NCI-H1694 treated with DMSO at 0.1 percent for 48 hours (cell line): ENCODE results near the gene LILRB3.
"Not testable (repeated sequence)": the region's sequence is repeated elsewhere in the genome, so short reads cannot be mapped to it uniquely, and the experiment has no call there.

Experiments
- DNase-seq: peaks from one replicate; lab custom pipeline; 2025; lab: John Stamatoyannopoulos, UW

LILRB3 gene

DNA sequence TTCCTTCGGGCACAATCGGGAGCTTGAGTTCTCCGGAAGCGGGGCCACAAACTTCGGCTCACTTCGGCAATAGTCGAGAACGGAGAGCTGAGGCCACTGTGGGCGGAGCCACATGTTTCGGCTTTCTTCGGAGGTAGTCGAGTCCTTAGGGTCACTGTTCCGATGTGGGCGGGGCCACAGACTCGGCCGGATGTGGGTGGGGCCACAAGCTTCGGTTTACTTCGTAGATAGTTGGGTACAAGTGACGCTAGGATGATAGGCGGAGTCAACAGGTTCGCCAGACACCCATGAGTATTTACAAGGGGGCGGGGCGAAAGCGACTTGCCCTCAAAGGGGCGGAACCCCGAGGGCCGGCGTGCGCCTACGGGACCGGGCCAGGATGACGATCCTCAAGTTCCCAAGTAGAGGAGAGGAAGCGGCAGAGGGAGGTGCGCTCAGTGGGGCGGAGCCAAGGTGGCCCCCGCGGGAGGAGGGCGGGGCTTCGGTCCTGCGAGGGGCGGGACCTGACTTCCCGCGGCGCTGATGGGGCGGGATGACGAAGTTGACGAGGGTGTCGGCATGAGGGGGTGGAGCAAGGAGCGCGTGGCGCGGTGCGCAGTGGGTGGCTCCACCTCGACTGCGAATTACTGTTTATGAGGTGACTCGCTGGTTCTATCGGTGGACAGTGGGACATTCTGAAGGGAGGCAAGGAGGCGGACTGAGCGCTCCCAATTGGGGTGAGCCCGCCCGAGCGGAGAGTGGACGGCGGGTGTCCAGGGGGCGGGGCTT, 32.9 kb downstream of the LILRB3 start:
- DNase-seq = peak; percentile 99

GRCh38 chr19:54189145-54189734, 33.6 kb downstream of the LILRB3 start, which contains the start of gene MBOAT7:
Gene MBOAT7, minus strand, starts transcription at chr19:54189580. Its CDS starts 1,072 bp downstream, at chr19:54188508.
- no peak for DNase-seq

- no peak for DNase-seq
These were observed 34.5 kb downstream of the LILRB3 start for GRCh38 chr19:54188215-54188871.

DNA sequence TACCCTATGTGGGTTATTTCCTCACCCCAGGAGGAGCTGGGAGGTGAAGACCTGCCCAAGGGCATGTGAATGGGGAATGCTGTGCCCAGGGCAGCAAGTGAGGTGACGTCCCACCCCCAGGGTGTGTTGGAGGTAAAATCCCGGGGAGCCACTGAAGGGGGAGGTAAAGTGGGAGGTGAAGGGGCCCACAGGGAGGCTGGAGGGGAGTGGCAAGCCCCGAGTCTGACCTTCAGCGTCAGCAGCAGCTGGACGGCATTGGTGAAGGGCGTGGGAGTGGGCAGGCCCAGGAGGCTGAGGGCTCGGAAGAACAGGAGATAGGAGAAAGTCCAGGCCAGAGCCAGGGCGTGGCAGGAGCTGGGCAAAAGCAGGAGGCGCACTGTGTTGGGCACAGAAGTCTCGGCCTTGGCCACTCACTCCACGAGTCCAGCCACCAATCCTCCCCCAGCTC, 35.8 kb downstream of the LILRB3 start:
- no peak for DNase-seq

DNA sequence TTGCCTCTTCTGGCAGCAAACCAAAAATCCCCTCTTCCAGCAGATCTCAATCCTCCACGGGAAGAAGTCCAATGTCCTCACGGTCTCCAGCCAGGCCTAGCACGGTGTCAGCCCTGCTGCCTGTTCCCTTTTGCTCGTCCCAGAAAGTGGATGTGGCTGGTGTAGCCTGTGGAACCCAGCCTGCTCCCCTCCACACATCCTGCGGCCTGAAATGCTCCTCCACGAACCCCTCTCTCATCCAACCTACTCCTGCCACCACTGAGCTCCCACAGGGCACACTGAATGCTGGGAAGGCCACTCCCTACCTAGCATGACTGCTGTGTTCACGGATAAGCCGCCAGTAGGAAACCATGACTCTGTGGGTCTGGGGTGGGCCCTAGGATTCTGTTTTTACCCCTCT, 36.5 kb downstream of the LILRB3 start:
- no peak for DNase-seq

DNA sequence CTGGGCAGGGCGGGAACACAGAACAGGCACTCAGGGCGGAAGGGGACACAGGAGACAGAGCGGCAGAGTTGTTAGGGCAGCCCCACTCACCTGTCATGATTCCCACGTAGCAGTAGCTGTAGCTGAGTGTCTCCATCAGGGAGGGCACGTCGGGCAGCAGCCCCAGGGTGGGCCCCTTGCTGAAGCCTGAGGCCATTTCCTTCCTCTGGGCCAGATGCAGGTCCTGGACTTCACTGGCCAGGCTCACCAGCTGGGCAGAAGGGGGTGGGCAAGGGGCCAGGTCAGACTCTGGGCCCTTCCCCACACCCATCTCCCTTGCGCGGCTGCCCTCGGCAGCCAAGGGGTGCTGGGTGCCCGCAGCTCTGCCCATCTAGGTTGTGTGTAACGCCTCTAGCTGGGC, 39.4 kb downstream of the LILRB3 start:
- no peak for DNase-seq

- not testable (repeated sequence) for DNase-seq
These were observed 40.9 kb downstream of the LILRB3 start for GRCh38 chr19:54181894-54182293.

GRCh38 chr19:54180691-54181091, 42.1 kb downstream of the LILRB3 start:
- DNase-seq = no peak

DNA sequence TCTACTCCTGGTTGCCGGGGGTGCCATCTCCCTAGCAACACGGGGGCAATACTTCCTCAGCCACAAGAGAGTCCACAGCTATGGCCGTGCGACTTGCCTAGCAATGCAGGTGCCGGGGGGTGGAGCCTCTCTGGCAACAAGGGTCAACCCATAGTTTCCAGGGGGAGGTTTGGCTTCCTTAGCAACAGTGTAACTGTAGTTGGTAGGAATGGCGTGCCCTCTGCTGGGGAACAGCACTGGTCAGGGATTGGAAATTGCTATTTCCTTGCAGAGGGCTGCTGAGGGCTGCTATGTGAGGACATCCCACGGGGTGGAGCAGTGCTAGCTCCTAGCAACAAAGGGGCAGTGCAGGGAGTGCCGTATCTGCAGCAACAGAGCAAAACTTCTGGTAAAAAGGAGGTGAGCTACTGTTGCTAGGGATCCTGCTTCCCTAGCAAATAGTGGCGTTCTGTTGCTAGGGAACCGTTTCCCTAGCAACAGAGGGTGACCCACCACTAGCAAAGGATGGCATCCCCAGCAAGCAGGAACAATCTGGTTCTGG, 42.8 kb downstream of the LILRB3 start:
- peak; percentile 9 for DNase-seq

- DNase-seq = no peak
These were observed 43.5 kb downstream of the LILRB3 start for GRCh38 chr19:54179262-54179852.

GRCh38 chr19:54178581-54179261, 44.1 kb downstream of the LILRB3 start:
- no peak for DNase-seq

- DNase-seq = no peak
These were observed 48.6 kb downstream of the LILRB3 start for GRCh38 chr19:54173951-54174834.

DNA sequence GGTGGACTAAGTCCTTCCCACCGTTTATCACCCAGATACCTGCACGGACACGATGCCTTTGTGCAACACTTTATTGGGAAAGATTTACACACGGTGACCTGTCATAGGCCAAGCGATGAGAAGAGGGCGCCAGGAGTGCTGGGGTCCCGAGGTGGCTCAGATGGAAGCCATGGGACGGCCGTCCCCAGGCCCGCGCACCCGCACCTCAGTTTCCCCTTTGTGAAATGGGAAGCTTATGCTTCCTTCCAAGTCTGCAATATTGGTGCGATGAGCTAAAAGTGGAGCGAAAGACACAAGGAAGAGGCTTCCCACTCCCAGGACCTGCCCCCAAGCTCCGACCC, 49.5 kb downstream of the LILRB3 start:
- no peak for DNase-seq

GRCh38 chr19:54172471-54173358, 50.1 kb downstream of the LILRB3 start, which contains the start of gene TMC4:
Gene TMC4, minus strand, starts transcription at chr19:54173160. Its CDS starts 43 bp downstream, at chr19:54173117.
- no peak for DNase-seq

GRCh38 chr19:54171736-54172431, 50.9 kb downstream of the LILRB3 start:
- not testable (repeated sequence) for DNase-seq

DNA sequence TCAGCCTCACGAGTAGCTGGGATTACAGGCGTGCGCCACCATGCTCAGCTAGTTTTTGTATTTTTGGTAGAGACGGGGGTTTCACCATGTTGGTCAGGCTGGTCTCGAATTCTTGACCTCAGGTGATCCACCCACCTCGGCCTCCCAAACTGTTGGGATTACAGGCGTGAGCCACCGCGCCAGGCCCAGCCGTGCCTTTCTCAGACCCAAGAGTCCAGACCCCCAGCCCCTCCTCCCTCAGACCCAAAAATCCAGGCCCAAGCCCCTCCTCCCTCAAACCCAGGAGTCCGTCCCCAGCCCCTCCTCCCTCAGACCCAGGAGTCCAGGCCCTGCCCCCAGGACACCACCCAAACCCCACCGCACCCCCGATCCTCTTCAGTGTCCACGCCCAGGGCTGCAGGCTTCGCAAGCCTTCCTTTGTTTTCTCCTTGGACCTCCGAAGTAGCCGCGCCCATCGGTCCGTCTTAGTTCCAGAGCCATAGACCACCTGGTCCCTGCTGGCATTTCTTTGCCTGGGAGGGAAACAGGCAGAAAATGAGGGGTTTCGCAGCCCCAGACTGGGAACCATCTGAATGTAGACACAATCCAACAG, 53.6 kb downstream of the LILRB3 start:
- no peak for DNase-seq

DNA sequence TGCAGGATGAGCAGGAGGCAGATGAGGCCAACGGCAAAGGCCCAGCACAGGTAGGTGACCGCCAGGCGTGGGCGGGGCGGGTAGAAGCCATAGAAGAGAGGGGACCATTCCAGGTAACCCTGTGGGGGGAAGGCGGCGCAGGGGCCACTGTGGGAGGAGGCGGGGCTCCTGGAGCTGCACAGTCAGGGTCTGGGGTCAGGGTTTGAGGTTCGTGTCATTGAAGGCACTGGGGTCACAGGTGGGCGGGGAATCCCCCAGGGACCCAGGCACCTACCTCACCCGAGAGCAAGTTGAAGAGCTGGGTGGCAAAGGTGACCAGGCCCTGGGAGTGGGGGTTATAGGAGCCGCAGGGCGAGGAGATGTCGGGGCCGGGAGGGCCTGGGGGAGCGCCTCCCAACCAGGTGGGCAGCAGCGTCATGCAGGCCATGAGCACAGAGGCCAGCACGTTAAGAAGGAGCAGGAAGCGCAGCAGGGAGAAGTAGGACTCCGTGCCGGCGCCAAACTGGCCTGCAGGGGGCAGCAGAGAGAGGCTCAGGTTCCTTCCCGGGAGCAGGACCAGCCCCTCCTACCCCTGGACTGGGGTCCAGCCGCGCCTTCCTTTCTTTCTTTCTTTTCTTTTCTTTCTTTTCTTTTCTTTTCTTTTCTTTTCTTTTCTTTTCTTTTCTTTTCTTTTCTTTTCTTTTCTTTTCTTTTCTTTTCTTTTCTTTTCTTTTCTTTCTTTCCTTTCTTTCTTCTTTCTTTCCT, 54.5 kb downstream of the LILRB3 start:
- peak; percentile 72 for DNase-seq
